ENCODE measurements around the gene CTBP2. TPM values are rescaled to one million over a fixed set of nuclear protein-coding genes. Genes with fewer than 3 reads are reported as not detected.

Gene CTBP2
- total RNA-seq, 1 experiment from 2014 or later, result 212 TPM

GRCh38 chr10:125156196-125156595, 4.2 kb downstream of the CTBP2 start:
- H3K4me3 Mint-ChIP-seq, result peak overlapping the region; percentile 95 to 99
- peaks cover 5% of the 10 kb centered on the region for H3K4me1 ChIP-seq (ENCODE audit: insufficient read depth, low read length)

More at GRCh38 chr10:125156196-125156595, 4.2 kb downstream of the CTBP2 start:
- peak overlapping the region; percentile 94 to 100 (median 99); a peak in 6 of 7 replicates for H3K27ac Mint-ChIP-seq
- Histone ChIP-seq H3K9me3 (ENCODE audit: control insufficient read depth, low read depth, low read length) (no peaks in the 10 kb centered on the region), H2AK5ac (ENCODE audit: insufficient read length, low read length) (no peak overlapping the region), H4K20me1 (ENCODE audit: control insufficient read depth, insufficient read depth, insufficient read length) (no peaks in the 10 kb centered on the region), H2BK15ac (ENCODE audit: low read depth, low read length) (no peak overlapping the region), H3K79me2 (ENCODE audit: insufficient read depth, low read length) (peaks cover 58% of the 10 kb centered on the region), H3K27me3 (ENCODE audit: insufficient read depth, low read length) (no peaks in the 10 kb centered on the region), H3K23me2 (ENCODE audit: insufficient read length, low read depth, low read length, poor library complexity, severe bottlenecking) (peaks cover 19% of the 10 kb centered on the region), H3K79me1 (ENCODE audit: insufficient read depth, low read depth, low read length, poor library complexity, severe bottlenecking) (no peaks in the 10 kb centered on the region), H3K4me2 (ENCODE audit: insufficient read depth, insufficient read length, low read length) (peak overlapping the region; percentile 77), H3K14ac (ENCODE audit: insufficient read depth, low read length) (no peak overlapping the region), H3K4ac (ENCODE audit: low read depth, low read length) (no peak overlapping the region), H3K27ac (ENCODE audit: insufficient read length, low read depth, low read length) (peak overlapping the region; percentile 90), H3K18ac (ENCODE audit: insufficient read length, low read depth, low read length) (no peak overlapping the region), H4K5ac (ENCODE audit: insufficient read length, low read depth, low read length) (no peak overlapping the region), H4K8ac (replicated peaks; ENCODE audit: insufficient read length, low read depth, low read length) (no peak overlapping the region), H2BK5ac (ENCODE audit: insufficient read length, low read length) (no peak overlapping the region), H2BK20ac (ENCODE audit: low read depth, low read length, poor library complexity, severe bottlenecking) (no peak overlapping the region), H3K9ac (ENCODE audit: extremely low read depth, insufficient read length, low read length) (peak overlapping the region; percentile 45), H3T11ph (ENCODE audit: low read length) (no peak overlapping the region), H2AFZ (ENCODE audit: low read length) (no peak overlapping the region), H3K23ac (ENCODE audit: insufficient read length, low read depth, low read length) (no peak overlapping the region), H2BK12ac (ENCODE audit: insufficient read length, low read depth, low read length) (no peak overlapping the region), H3K56ac (ENCODE audit: insufficient read length, low read depth, low read length) (no peak overlapping the region), H4K91ac (ENCODE audit: insufficient read length, low read depth, low read length) (no peak overlapping the region), H2BK120ac (ENCODE audit: low read depth, low read length, poor library complexity, severe bottlenecking) (no peak overlapping the region)
- no peak for DNase-seq
- peaks cover 0 to 2% of the 10 kb centered on the region in 2 experiments; a peak in 3 of 5 replicates for H3K9me3 Mint-ChIP-seq
- H3K27me3 Mint-ChIP-seq (ENCODE audit: low read depth), result no peaks in the 10 kb centered on the region
- no CpG with 5 or more reads among the region's 3 CpGs for WGBS (ENCODE audit: extremely low coverage, insufficient read length, low lambda C conversion rate)
- H3K36me3 Mint-ChIP-seq (ENCODE audit: insufficient read depth in 1 of 3, low read depth in 3 of 3), result peaks cover 7 to 13% (median 12%) of the 10 kb centered on the region in 3 experiments
- peaks cover 59 to 60% of the 10 kb centered on the region in 2 experiments for H3K4me1 Mint-ChIP-seq
- no peak for TF ChIP-seq CTCF (conservative IDR thresholded peaks at IDR 0.05)
